CD4-positive, alpha-beta T cell (primary cell): ENCODE results near the gene SLC27A2. TPM values are rescaled to one million over a fixed set of nuclear protein-coding genes. Genes with fewer than 3 reads are reported as not detected.

Experiments used
- ATAC-seq: fragments of 200-7000 bp; cut with Tn5 transposase; one replicate; pipeline ENCODE4 v1.10.0; 2022; ENCODE audit warnings: mild to moderate bottlenecking; ENCODE audit not compliant: poor library complexity
- CTCF ChIA-PET: fragments of 350-600 bp; sonication (Branson Sonifier 250); formaldehyde crosslinking; loops from one replicate; lab custom pipeline; 2021; ENCODE audit warnings: antibody characterized with exemption, inconsistent platforms; lab: Charles Lee
- POLR2A ChIA-PET: fragments of 350-600 bp; sonication (Branson Sonifier 250); formaldehyde crosslinking; loops from one replicate; lab custom pipeline; 2021; ENCODE audit warnings: antibody characterized with exemption, inconsistent platforms; lab: Charles Lee
- DNase-seq, 14 experiments: peaks; one replicate each; pipeline ENCODE4 v3.0.0-alpha.2; 2013 to 2020; ENCODE audit warnings: mixed read lengths in 2 of 14
- H3K27ac ChIP-seq, 2 donors: one replicate each; pipeline versions ENCODE4 v1.5.1 to v1.7.0; 2013; ENCODE audit warnings: low read length in 2 of 2, low read depth in 1 of 2, mild to moderate bottlenecking in 1 of 2
- H3K27me3 ChIP-seq, 2 experiments: 1 replicate in 1 of 2; 2 replicates in 1 of 2; pipeline versions ENCODE4 v1.6.1 to v1.7.0; 2013; ENCODE audit warnings: low read length in 2 of 2, control low read depth in 1 of 2, mild to moderate bottlenecking in 1 of 2, moderate library complexity in 1 of 2; ENCODE audit not compliant: insufficient read depth in 2 of 2, control insufficient read depth in 1 of 2
- H3K36me3 ChIP-seq: one replicate; pipeline ENCODE4 v1.6.1; 2013; ENCODE audit warnings: low read length, control low read depth; ENCODE audit not compliant: insufficient read depth
- H3K4me1 ChIP-seq: one replicate; pipeline ENCODE4 v1.6.1; 2013; ENCODE audit warnings: low read length, control low read depth; ENCODE audit not compliant: insufficient read depth
- H3K4me3 ChIP-seq: one replicate; pipeline ENCODE4 v1.5.1; 2013; ENCODE audit warnings: mild to moderate bottlenecking, low read length, moderate library complexity
- H3K9me3 ChIP-seq, 2 experiments: 1 replicate in 1 of 2; 2 replicates in 1 of 2; pipeline versions ENCODE4 v1.6.1 to v1.7.0; 2013; ENCODE audit warnings: low read length in 2 of 2, mild to moderate bottlenecking in 2 of 2, control low read depth in 1 of 2, moderate library complexity in 1 of 2; ENCODE audit not compliant: control insufficient read depth in 1 of 2, insufficient read depth in 1 of 2
- H3K27ac Mint-ChIP-seq: one replicate; pipeline ENCODE4 v1.8.0; 2020; ENCODE audit warnings: mixed read lengths
- H3K27me3 Mint-ChIP-seq: one replicate; pipeline ENCODE4 v1.8.0; 2021; ENCODE audit warnings: mixed read lengths
- H3K36me3 Mint-ChIP-seq: one replicate; pipeline ENCODE4 v1.8.0; 2021; ENCODE audit warnings: low read depth, mixed read lengths
- H3K4me1 Mint-ChIP-seq: one replicate; pipeline ENCODE4 v1.8.0; 2021; ENCODE audit warnings: low read depth, mixed read lengths
- H3K4me3 Mint-ChIP-seq: one replicate; pipeline ENCODE4 v1.8.0; 2020; ENCODE audit warnings: mild to moderate bottlenecking, mixed read lengths
- H3K9me3 Mint-ChIP-seq: one replicate; pipeline ENCODE4 v1.8.0; 2020; ENCODE audit warnings: mixed read lengths
- intact Hi-C, 2 experiments: fragments of 100-400 bp; cut with DNase I in 1 of 2; cut with micrococcal nuclease in 1 of 2; formaldehyde crosslinking; loops; one replicate each; pipeline versions ENCODE4 v1.15.1 to v1.9.0; 2023 to 2025; cut with DNase I, micrococcal nuclease
- total RNA-seq, 174 experiments: library from RNA in 2 of 174; stranded (reverse) in 2 of 174; gene quantifications; one replicate each; pipeline ENCODE4 v1.2.3 and lab custom pipeline; 2021 to 2026
- TF ChIP-seq, protein P1 (sequence below): fragments of 200-600 bp; IDR thresholded peaks from one replicate; pipeline ENCODE4 v1.8.0; 2022; ENCODE audit warnings: antibody characterized with exemption, mild to moderate bottlenecking

Gene SLC27A2
- total RNA-seq, 2 experiments from 2014 or later = 0.22 to 0.31 TPM

DNA sequence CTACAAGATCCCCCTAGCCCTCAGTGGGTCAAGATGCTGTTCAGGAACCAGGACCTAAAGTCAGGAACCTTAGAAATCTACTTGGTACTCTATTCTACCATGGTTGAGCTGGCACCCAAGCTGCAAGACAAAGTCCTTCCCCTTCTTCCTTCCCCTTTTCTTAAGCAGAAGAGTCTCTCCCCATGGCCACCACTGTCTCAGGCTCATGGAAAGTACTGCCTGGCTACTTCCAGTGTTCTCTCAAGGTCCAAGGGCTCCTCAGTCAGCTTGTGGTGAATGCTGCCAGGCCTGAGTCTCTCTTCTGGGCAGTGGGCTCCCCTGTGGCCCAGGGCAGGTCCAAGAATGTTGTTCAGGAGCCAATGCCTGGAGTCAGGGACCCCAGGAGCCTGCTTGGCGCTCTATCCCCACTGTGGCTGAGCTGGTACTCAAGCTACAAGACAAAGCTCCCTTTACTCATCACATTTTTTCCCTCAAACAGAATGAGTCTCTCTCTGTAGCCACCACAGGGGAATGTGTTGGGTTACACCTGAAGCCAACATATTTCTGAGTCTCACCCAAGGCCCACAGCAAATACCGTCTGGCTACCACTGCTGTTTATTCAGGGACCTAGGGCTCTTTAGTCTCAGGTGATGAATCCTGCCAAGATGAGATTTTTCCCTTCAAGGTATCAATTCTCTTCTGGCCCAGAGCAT lies 18.1 kb upstream of the SLC27A2 start:
- Histone ChIP-seq H3K27ac (no peak overlapping the region), H3K9me3 (peaks cover 0 to 4% of the 10 kb centered on the region in 2 experiments), H3K4me3 (no peak overlapping the region), H3K27me3 (peaks cover 4% of the 10 kb centered on the region in 2 experiments), H3K36me3 (no peaks in the 10 kb centered on the region), H3K4me1 (no peaks in the 10 kb centered on the region)
- no peaks in the 10 kb centered on the region for H3K4me1 Mint-ChIP-seq
- H3K27me3 Mint-ChIP-seq = peaks cover 26% of the 10 kb centered on the region
- POLR2A ChIA-PET = no interaction called here
- H3K36me3 Mint-ChIP-seq = no peaks in the 10 kb centered on the region
- CTCF ChIA-PET = no interaction called here
- TF ChIP-seq, protein P1, sequence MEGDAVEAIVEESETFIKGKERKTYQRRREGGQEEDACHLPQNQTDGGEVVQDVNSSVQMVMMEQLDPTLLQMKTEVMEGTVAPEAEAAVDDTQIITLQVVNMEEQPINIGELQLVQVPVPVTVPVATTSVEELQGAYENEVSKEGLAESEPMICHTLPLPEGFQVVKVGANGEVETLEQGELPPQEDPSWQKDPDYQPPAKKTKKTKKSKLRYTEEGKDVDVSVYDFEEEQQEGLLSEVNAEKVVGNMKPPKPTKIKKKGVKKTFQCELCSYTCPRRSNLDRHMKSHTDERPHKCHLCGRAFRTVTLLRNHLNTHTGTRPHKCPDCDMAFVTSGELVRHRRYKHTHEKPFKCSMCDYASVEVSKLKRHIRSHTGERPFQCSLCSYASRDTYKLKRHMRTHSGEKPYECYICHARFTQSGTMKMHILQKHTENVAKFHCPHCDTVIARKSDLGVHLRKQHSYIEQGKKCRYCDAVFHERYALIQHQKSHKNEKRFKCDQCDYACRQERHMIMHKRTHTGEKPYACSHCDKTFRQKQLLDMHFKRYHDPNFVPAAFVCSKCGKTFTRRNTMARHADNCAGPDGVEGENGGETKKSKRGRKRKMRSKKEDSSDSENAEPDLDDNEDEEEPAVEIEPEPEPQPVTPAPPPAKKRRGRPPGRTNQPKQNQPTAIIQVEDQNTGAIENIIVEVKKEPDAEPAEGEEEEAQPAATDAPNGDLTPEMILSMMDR = no peak
- intact Hi-C loops = no loop called here
- no peak overlapping the region for H3K4me3 Mint-ChIP-seq
- ATAC-seq (no peak), DNase-seq (no peak)
- peaks cover 6% of the 10 kb centered on the region for H3K9me3 Mint-ChIP-seq
- no peak overlapping the region for H3K27ac Mint-ChIP-seq

- Histone ChIP-seq H3K36me3 (no peaks in the 10 kb centered on the region), H3K27ac (no peak overlapping the region), H3K4me3 (no peak overlapping the region), H3K4me1 (no peaks in the 10 kb centered on the region), H3K27me3 (peaks cover 4% of the 10 kb centered on the region in 2 experiments), H3K9me3 (peaks cover 0 to 4% of the 10 kb centered on the region in 2 experiments)
- TF ChIP-seq, protein P1 = no peak
- DNase-seq (no peak), ATAC-seq (no peak)
- intact Hi-C loops = no loop called here
- Mint-ChIP-seq H3K9me3 (no peaks in the 10 kb centered on the region), H3K27ac (no peak overlapping the region), H3K36me3 (no peaks in the 10 kb centered on the region), H3K4me1 (no peaks in the 10 kb centered on the region), H3K4me3 (no peak overlapping the region), H3K27me3 (peaks cover 31% of the 10 kb centered on the region)
- POLR2A ChIA-PET = no interaction called here
- CTCF ChIA-PET = no interaction called here
Observed at GRCh38 chr15:50164458-50164857, 17.5 kb upstream of the SLC27A2 start.

- H3K36me3 Mint-ChIP-seq = no peaks in the 10 kb centered on the region
- intact Hi-C loops = no loop called here
- no peaks in the 10 kb centered on the region for H3K4me1 Mint-ChIP-seq
- Histone ChIP-seq H3K27ac (no peak overlapping the region), H3K4me1 (no peaks in the 10 kb centered on the region), H3K27me3 (peaks cover 4% of the 10 kb centered on the region in 2 experiments), H3K9me3 (peaks cover 0 to 4% of the 10 kb centered on the region in 2 experiments), H3K4me3 (no peak overlapping the region), H3K36me3 (no peaks in the 10 kb centered on the region)
- no peak overlapping the region for H3K27ac Mint-ChIP-seq
- DNase-seq (no peak), ATAC-seq (no peak)
- no peak overlapping the region for H3K4me3 Mint-ChIP-seq
- CTCF ChIA-PET = no interaction called here
- no peaks in the 10 kb centered on the region for H3K9me3 Mint-ChIP-seq
- POLR2A ChIA-PET = interaction anchor here (0.6 kb wide), 1 partner anchor 1932 kb away, joined by 3 read pairs; no protein-coding TSS in a partner anchor
- H3K27me3 Mint-ChIP-seq = peaks cover 32% of the 10 kb centered on the region
- TF ChIP-seq, protein P1 = no peak
Observed at GRCh38 chr15:50166216-50166615, 15.8 kb upstream of the SLC27A2 start.
